Body of pancreas (tissue), 4 donors: Measurements from ENCODE around the gene CACNA1C. TPM values are rescaled to one million over a fixed set of nuclear protein-coding genes. Genes with fewer than 3 reads are reported as not detected.

Experiments
- ATAC-seq: fragments of 150-250 bp; one replicate; pipeline ENCODE4 v1.9.1; 2016
- DNase-seq, 4 donors: peaks; one replicate each; pipeline ENCODE4 v3.0.0-alpha.2; 2019
- H3K27ac ChIP-seq, 4 donors: fragments of 200-600 bp; sonication (generic); 1 replicate in 3 of 4; 2 replicates in 1 of 4; pipeline versions ENCODE4 v1.5.1 to v1.6.1; 2016 to 2019; ENCODE audit warnings: mild to moderate bottlenecking in 1 of 4, mixed read lengths in 1 of 4, moderate library complexity in 1 of 4
- H3K27me3 ChIP-seq, 2 donors: fragments of 200-600 bp; sonication (generic); one replicate each; pipeline ENCODE4 v1.6.0; 2016; ENCODE audit warnings: mild to moderate bottlenecking in 1 of 2
- H3K36me3 ChIP-seq, 2 donors: fragments of 200-600 bp; sonication (generic); replicated peaks in 1 of 2; 2 replicates each; pipeline ENCODE4 v1.5.1; 2016; ENCODE audit warnings: low read depth in 2 of 2; ENCODE audit not compliant: insufficient read depth in 1 of 2
- H3K4me1 ChIP-seq: fragments of 200-600 bp; sonication (generic); one replicate; pipeline ENCODE4 v1.6.0; 2016
- H3K4me3 ChIP-seq, 2 donors: fragments of 200-600 bp; sonication (generic); 1 replicate in 1 of 2; 2 replicates in 1 of 2; pipeline ENCODE4 v1.5.1; 2016 to 2019
- H3K9me3 ChIP-seq, 3 donors: fragments of 200-600 bp; sonication (generic); 1 replicate in 2 of 3; 2 replicates in 1 of 3; pipeline ENCODE4 v1.5.1; 2016
- POLR2A ChIP-seq, 3 donors: fragments of 450-650 bp; IDR thresholded peaks; one replicate each; pipeline ENCODE4 v1.6.1; 2016; ENCODE audit warnings: antibody characterized with exemption in 3 of 3, mild to moderate bottlenecking in 2 of 3
- WGBS, 2 donors: methylation state at CpG; one replicate each; pipeline ENCODE4 v1.1.5; 2017; 5-methylcytosine and 5-hydroxymethylcytosine counted together
- intact Hi-C: fragments of 100-400 bp; cut with DNase I; formaldehyde crosslinking; loops from one replicate; pipeline ENCODE4 v1.15.1; 2023
- total RNA-seq, 2 donors: library from RNA; depleted of rRNA; stranded (reverse); fragments of >200 nt; gene quantifications; one replicate each; pipeline ENCODE4 v1.1.0, GENCODE V29; 2016
- TF ChIP-seq, protein P1 (sequence below), 7 experiments: fragments of 450-650 bp in 4 of 7; fragments of 200-600 bp in 3 of 7; sonication (generic) in 3 of 7; IDR thresholded peaks; one replicate each; pipeline ENCODE4 v1.5.1; 2016 to 2019; ENCODE audit warnings: antibody characterized with exemption in 7 of 7

The CACNA1C gene
- total RNA-seq, 2 donors from 2014 or later: 2.3 to 4.4 TPM

DNA sequence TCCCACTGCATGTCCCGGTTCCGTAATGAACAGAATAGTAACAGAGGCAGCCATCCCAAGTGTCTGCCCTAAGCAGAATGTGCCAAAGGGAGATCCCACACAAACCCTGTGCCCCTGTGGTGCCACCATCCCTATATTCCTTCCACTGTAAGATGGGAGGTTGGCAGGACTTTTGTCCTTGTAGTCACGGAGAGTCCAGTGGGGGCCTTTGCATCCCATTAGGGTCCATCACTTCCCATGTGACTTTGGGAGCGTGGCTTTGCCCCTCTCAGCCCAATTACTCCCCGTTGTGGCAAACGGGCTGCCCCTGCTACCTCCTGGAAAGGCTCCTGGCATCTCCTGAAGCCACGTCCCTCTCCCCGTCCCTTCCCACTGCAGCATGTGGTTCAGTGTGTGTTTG, 552.5 kb downstream of the CACNA1C start:
- peaks cover 0 to 6% of the 10 kb centered on the region in 2 donors for H3K27me3 ChIP-seq
- no peak for DNase-seq
- no peak overlapping the region for H3K4me3 ChIP-seq
- no peak for ATAC-seq
- TF ChIP-seq, protein P1, sequence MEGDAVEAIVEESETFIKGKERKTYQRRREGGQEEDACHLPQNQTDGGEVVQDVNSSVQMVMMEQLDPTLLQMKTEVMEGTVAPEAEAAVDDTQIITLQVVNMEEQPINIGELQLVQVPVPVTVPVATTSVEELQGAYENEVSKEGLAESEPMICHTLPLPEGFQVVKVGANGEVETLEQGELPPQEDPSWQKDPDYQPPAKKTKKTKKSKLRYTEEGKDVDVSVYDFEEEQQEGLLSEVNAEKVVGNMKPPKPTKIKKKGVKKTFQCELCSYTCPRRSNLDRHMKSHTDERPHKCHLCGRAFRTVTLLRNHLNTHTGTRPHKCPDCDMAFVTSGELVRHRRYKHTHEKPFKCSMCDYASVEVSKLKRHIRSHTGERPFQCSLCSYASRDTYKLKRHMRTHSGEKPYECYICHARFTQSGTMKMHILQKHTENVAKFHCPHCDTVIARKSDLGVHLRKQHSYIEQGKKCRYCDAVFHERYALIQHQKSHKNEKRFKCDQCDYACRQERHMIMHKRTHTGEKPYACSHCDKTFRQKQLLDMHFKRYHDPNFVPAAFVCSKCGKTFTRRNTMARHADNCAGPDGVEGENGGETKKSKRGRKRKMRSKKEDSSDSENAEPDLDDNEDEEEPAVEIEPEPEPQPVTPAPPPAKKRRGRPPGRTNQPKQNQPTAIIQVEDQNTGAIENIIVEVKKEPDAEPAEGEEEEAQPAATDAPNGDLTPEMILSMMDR (IDR thresholded peaks at IDR 0.05): no peak
- no peak for TF ChIP-seq POLR2A (IDR thresholded peaks at IDR 0.05)
- H3K36me3 ChIP-seq: no peaks in the 10 kb centered on the region
- WGBS, 2 donors: 67 to 69% methylated on average over 8 of the region's 8 CpGs
- H3K9me3 ChIP-seq: no peaks in the 10 kb centered on the region
- H3K27ac ChIP-seq: no peak overlapping the region
- peaks cover 7% of the 10 kb centered on the region for H3K4me1 ChIP-seq
- intact Hi-C loops: no loop called here

DNA sequence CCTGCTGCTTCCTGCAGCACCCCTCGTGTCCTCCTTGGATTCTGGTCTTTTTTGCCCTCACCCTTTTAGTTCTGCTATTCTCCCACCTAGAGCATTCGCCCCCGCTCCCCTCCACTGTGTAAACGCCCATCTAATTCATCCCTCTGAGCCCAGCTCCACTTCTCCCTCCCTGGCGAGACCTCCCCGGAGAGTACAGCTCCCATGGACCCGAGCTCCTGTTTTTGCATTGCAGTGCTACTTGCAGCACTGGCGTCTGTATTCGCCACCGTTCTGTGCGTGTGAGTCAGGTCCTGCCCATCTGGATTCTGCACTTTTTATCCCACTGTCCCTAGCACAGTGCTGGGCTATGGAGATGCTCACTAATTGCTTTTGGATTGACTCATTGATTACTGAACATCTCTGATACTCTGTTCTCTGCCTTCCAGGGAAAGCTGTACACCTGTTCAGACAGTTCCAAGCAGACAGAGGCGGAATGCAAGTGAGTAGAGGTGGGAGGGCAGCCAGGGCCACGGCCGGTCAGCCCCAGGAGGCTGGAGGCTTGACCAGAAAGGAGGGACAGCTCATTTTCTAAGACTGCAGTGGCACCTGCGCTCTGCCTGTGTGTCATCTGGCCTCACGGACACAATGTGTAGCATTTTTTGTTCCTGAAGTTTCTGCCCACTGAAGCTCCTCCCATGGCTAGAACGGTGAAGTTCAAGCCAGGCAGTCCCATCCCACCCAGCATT, 553.6 kb downstream of the CACNA1C start:
- Histone ChIP-seq H3K27me3 (peaks cover 0 to 9% of the 10 kb centered on the region in 2 donors), H3K4me3 (no peak overlapping the region), H3K4me1 (peaks cover 7% of the 10 kb centered on the region), H3K27ac (no peak overlapping the region), H3K9me3 (no peaks in the 10 kb centered on the region), H3K36me3 (no peaks in the 10 kb centered on the region)
- ATAC-seq: no peak
- intact Hi-C loops: no loop called here
- no peak for TF ChIP-seq POLR2A (IDR thresholded peaks at IDR 0.05)
- TF ChIP-seq, protein P1 (IDR thresholded peaks at IDR 0.05): no peak
- no peak for DNase-seq
- 54 to 63% methylated on average over 17 of the region's 17 CpGs for WGBS, 2 donors

DNA sequence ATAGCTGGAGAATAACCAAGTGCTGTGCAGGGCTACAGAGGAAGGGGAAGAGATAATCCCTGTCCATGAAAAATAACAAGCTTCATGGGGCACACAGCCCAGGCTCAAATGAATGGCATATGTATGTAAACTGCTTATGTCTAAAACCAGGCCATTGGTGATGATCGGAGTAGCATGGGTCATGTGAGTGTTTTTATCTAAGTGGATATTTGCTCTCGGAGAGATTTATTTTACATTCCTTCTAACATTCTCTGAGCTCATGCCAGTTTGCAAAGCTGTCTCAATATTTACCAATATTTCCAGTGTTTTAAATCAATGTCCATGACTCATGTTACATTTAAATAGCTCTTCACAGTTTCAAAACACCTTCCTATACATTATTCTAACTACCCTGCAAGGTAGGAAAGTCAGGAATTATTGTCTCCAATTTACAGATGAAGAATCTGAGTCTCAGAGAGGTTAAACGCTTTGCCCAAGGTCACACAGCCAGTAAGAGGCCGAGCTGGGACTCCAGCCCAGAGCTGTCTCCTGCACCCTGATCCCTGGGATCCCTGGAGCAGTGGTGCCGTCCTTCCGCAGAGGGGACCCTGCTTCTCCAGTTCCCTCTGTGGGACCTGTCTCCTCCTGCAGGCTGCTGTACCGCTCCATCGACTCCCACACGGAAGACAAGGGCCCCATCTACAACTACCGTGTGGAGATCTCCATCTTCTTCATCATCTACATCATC, 555.3 kb downstream of the CACNA1C start:
- intact Hi-C loops: no loop called here
- DNase-seq: no peak
- no peak overlapping the region for H3K4me3 ChIP-seq
- WGBS, 2 donors: 46% methylated on average over 10 of the region's 10 CpGs
- H3K9me3 ChIP-seq: no peaks in the 10 kb centered on the region
- no peak for TF ChIP-seq POLR2A (IDR thresholded peaks at IDR 0.05)
- TF ChIP-seq, protein P1 (IDR thresholded peaks at IDR 0.05): no peak
- no peaks in the 10 kb centered on the region for H3K36me3 ChIP-seq
- no peak overlapping the region for H3K27ac ChIP-seq
- no peak for ATAC-seq
- peaks cover 0 to 9% of the 10 kb centered on the region in 2 donors for H3K27me3 ChIP-seq
- H3K4me1 ChIP-seq: peaks cover 7% of the 10 kb centered on the region

DNA sequence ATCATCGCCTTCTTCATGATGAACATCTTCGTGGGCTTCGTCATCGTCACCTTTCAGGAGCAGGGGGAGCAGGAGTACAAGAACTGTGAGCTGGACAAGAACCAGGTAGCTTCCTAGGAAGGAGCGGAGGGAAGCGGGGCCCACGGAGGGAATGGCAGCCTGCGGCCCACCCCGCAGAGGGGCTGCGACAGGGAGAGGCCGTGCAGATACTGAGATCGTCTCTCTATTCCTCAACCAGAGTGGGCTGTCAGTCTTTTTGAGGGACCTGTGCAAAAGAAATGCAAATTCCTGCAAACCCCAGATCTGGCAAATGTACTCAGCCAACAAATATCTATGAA, 555.8 kb downstream of the CACNA1C start:
- DNase-seq: no peak
- H3K9me3 ChIP-seq: no peaks in the 10 kb centered on the region
- intact Hi-C loops: no loop called here
- no peak for TF ChIP-seq POLR2A (IDR thresholded peaks at IDR 0.05)
- TF ChIP-seq, protein P1 (IDR thresholded peaks at IDR 0.05): no peak
- ATAC-seq: no peak
- peaks cover 0 to 9% of the 10 kb centered on the region in 2 donors for H3K27me3 ChIP-seq
- no peak overlapping the region for H3K27ac ChIP-seq
- H3K4me3 ChIP-seq: no peak overlapping the region
- WGBS, 2 donors: 67 to 79% methylated on average over 12 of the region's 12 CpGs
- peaks cover 7% of the 10 kb centered on the region for H3K4me1 ChIP-seq
- no peaks in the 10 kb centered on the region for H3K36me3 ChIP-seq
